ENCODE results near the gene SLC16A2.

Gene SLC16A2

GRCh38 chrX:74545880-74546523 lies 124.7 kb downstream of the SLC16A2 start:
- DNase-seq = no peak

GRCh38 chrX:74546984-74547383 lies 125.7 kb downstream of the SLC16A2 start:
- no peak for DNase-seq

- peak; percentile 72 for DNase-seq
Observed at GRCh38 chrX:74550295-74550802, 129.1 kb downstream of the SLC16A2 start.

GRCh38 chrX:74551934-74552333 lies 130.6 kb downstream of the SLC16A2 start:
- no peak for DNase-seq

GRCh38 chrX:74557378-74557777 lies 136.1 kb downstream of the SLC16A2 start:
- DNase-seq = no peak

GRCh38 chrX:74578137-74578536 lies 156.8 kb downstream of the SLC16A2 start:
- DNase-seq = no peak

- no peak for DNase-seq
Observed at GRCh38 chrX:74579597-74580198, 158.4 kb downstream of the SLC16A2 start.

Data from NCI-H69 (cell line).